ENCODE results near the gene UAP1L1.
"Not testable (repeated sequence)": the region's sequence is repeated elsewhere in the genome, so short reads cannot be mapped to it uniquely, and the experiment has no call there.

The UAP1L1 gene

GRCh38 chr9:137114613-137115393, 37.5 kb downstream of the UAP1L1 start, which contains the start of gene DPP7:
TSS of gene DPP7 (minus strand) at chr9:137114733. CDS start at chr9:137114713, 20 bp downstream.
- DNase-seq (ENCODE audit: low read depth) = peak; percentile 33

DNA sequence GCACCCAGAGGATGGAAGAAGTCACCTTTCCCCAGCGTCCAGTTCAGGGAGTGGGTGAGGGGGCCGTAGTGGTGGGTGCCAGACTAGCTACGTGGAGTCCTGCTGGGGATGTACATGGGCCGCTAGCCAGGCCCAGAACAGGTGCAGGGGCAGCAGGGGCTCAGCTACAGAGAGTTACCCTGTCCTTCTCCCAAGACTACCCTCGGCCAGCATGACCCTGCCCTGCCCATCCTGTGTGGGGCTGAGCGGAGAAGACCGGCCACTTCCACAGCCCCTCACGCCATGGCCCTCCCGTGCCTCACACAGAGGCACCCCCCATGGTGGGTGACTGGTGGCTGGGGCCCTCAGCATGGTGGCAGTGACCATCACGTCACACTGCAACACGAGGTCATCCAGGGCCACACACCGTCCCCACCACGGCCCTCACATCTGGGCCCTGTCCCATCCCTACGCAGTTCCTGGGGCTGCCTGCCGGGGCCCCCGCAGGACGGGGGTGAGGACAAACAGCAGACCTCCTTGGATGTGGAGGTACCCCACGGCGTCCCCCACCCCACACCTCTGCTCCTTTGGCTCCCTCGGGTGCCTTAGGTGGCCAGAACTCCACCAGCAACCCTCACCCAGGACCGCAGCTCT, 38.2 kb downstream of the UAP1L1 start:
- DNase-seq (ENCODE audit: low read depth) = no peak

GRCh38 chr9:137116027-137116507, 38.8 kb downstream of the UAP1L1 start:
- no peak for DNase-seq (ENCODE audit: low read depth)

- peak; percentile 19 for DNase-seq (ENCODE audit: low read depth)
These were observed 39.4 kb downstream of the UAP1L1 start for GRCh38 chr9:137116728-137117127.

DNA sequence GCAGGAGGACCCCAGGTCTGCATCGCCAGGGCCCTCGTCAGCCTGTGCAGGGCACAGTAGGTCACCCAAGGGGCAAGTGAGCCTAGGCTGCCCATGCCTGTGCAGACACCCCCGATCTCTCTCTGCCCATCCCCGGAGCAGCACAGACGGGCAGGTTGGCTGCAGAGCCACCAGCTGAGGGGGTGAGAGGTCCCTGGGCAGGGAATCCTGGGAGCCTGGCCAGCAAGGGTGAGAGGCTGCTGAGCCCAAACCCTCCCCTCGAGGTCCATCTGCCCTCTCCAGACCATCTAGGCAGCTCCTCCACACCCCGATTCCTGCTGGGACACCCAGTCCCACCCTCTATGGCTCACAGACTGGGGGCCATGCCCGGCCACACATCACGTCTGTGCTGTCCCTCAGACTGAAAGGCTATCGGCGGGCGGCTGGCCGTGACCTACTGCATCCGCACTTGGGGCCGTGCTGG, 40.0 kb downstream of the UAP1L1 start:
- no peak for DNase-seq (ENCODE audit: low read depth)

DNA sequence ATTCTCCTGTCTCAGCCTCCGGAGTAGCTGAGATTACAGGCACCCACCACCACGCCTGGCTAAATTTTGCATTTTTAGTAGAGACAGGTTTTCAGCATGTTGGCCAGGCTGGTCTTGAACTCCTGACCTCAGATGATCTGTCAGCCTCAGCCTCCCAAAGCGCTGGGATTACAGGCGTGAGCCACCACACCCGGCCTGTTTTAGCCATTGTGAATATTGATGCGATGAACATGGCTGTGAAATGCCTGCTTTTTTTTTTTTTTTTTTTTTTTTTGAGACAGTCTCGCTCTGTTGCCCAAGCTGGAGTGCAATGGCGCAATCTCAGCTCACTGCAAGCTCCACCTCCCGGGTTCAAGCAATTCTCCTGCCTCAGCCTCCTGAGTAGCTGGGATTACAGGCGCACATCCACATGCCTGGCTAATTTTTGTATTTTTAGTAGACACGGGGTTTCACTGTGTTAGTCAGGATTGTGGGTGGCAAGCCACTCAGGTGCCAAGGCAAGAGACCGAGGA, 40.8 kb downstream of the UAP1L1 start:
- DNase-seq (ENCODE audit: low read depth) = not testable (repeated sequence)

- DNase-seq (ENCODE audit: low read depth) = not testable (repeated sequence)
These were observed 44.8 kb downstream of the UAP1L1 start for GRCh38 chr9:137121927-137122795.

DNA sequence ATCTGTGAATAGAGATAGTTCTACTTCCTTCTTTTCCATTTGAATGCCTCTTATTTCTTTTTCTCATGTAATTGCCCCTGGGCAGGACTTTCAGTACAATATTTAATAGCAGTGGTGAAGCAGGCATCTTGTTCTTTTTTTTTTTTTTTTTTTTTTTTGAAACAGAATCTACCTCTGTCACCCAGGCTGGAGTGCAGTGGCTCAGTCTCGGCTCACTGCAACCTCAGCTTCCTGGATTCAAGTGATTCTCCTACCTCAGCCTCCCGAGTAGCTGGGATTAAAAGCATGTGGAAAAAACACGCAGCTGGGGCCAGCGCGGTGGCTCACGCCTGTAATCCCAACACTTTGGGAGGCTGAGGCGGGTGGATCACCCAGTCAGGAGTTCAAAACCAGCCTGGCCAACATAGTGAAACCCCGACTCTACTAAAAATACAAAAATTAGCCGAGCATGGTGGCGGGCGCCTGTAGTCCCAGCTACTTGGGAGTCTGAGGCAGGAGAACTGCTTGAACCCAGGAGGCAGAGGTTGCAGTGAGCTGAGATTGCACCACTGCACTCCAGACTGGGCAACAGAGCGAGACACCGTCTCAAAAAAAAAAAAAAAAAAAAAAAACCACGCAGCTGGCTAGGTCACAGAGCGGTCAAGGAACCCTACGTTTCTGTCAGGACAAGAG, 45.6 kb downstream of the UAP1L1 start:
- DNase-seq (ENCODE audit: low read depth) = not testable (repeated sequence)

GRCh38 chr9:137123468-137123837, 46.1 kb downstream of the UAP1L1 start:
- DNase-seq (ENCODE audit: low read depth) = no peak

- DNase-seq (ENCODE audit: low read depth) = not testable (repeated sequence)
These were observed 46.7 kb downstream of the UAP1L1 start for GRCh38 chr9:137123952-137124462.

DNA sequence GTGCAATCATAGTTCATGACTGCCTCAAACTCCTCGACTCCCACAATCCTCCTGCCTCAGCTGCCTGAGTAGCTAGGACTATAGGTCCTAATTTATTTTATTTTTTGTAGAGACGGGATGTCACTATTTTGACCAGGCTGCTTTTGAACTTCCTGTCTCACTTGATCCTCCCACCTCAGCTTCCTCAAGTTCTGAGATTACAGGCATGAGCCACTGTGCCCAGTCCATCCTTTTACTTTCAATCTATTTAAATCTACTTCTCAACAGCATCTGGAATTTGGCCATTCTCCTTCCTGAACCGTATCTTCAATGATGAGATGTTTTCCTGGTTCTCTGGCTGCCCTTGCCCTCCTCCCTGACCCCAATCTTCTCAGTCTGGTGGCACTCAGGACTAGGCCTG, 49.5 kb downstream of the UAP1L1 start:
- no peak for DNase-seq (ENCODE audit: low read depth)

- DNase-seq (ENCODE audit: low read depth) = peak; percentile 32
These were observed 50.2 kb downstream of the UAP1L1 start for GRCh38 chr9:137127301-137128157.

- DNase-seq (ENCODE audit: low read depth) = no peak
These were observed 51.0 kb downstream of the UAP1L1 start for GRCh38 chr9:137128158-137128861.

- DNase-seq (ENCODE audit: low read depth) = peak; percentile 32
These were observed 51.6 kb downstream of the UAP1L1 start for GRCh38 chr9:137128862-137129455.

- peak; percentile 94 for DNase-seq (ENCODE audit: low read depth)
These were observed 52.3 kb downstream of the UAP1L1 start for GRCh38 chr9:137129456-137130175.

DNA sequence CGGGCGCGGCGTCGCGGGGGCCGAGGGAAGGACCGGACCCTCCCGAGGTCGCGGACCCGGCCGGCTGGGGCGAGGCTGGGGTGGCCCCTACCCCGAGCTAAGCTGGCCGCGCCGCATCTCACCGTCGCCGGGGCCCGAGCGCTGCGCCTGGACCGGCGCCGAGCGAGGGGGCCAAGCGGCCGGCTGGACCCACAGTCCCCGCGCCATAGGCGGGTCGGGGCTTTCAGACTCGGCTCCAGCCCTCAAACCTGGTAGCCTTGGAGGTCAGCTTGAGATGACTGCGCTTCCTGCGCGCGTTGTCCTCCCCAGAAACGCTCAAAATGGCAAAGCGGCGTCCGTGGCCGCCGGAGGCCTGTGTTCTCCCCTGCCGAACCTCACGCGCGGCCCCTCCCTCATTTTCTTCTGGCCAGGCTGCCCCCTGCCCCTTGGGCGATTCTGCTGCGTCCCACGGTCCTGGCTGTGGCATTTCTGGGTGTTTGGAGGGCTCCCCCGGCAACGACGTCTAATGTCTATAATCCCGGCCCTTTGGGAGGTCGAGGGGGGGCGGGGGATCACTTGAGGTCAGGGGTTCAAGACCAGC, 52.9 kb downstream of the UAP1L1 start:
- DNase-seq (ENCODE audit: low read depth) = no peak

Data from iris pigment epithelial cell (primary cell).